NCI-H524 (cell line): ENCODE measurements around the gene KERA.
A peak's percentile ranks its signal among the peaks of the same experiment; 100 is the strongest.

Source experiments
- DNase-seq, 2 experiments: peaks; one replicate each; lab custom pipeline; 2025; lab: John Stamatoyannopoulos, UW

Gene KERA

GRCh38 chr12:91073426-91073825 lies 15.6 kb upstream of the KERA start:
- DNase-seq: no peak

- peak in 1 of 2 experiments; percentile 18 for DNase-seq
These were observed 15.1 kb upstream of the KERA start for GRCh38 chr12:91072931-91073330.

GRCh38 chr12:91070936-91071335 lies 13.1 kb upstream of the KERA start:
- no peak for DNase-seq

- no peak for DNase-seq
These were observed 7.6 kb upstream of the KERA start for GRCh38 chr12:91065396-91065795.

GRCh38 chr12:91064640-91065039 lies 6.8 kb upstream of the KERA start:
- no peak for DNase-seq

GRCh38 chr12:91061091-91061490 lies 3.3 kb upstream of the KERA start:
- no peak for DNase-seq

GRCh38 chr12:91059211-91059610 lies 1.4 kb upstream of the KERA start:
- no peak for DNase-seq

GRCh38 chr12:91058786-91059185 lies 962 bp upstream of the KERA start:
- DNase-seq: no peak

GRCh38 chr12:91056488-91056887 lies 1.3 kb downstream of the KERA start:
- DNase-seq: no peak

GRCh38 chr12:91055976-91056375 lies 1.8 kb downstream of the KERA start:
- no peak for DNase-seq

- peak in 1 of 2 experiments; percentile 3 for DNase-seq
These were observed 3.7 kb downstream of the KERA start for GRCh38 chr12:91053951-91054715.

- DNase-seq: no peak
These were observed 5.8 kb downstream of the KERA start for GRCh38 chr12:91052026-91052425.

- no peak for DNase-seq
These were observed 13.2 kb downstream of the KERA start for GRCh38 chr12:91044586-91044985.

- DNase-seq: peak; percentile 3 to 72
These were observed 14.4 kb downstream of the KERA start for GRCh38 chr12:91043408-91043807.

GRCh38 chr12:91040096-91040755 lies 17.6 kb downstream of the KERA start:
- DNase-seq: no peak

- DNase-seq: no peak
These were observed 20.5 kb downstream of the KERA start for GRCh38 chr12:91037276-91037675.

- DNase-seq: no peak
These were observed 24.6 kb downstream of the KERA start for GRCh38 chr12:91033251-91033650.

GRCh38 chr12:91023326-91024004 lies 34.4 kb downstream of the KERA start:
- DNase-seq: no peak

GRCh38 chr12:91021076-91021475 lies 36.7 kb downstream of the KERA start:
- DNase-seq: no peak

GRCh38 chr12:91019455-91019854 lies 38.4 kb downstream of the KERA start:
- DNase-seq: no peak

GRCh38 chr12:91017511-91018263 lies 40.1 kb downstream of the KERA start:
- no peak for DNase-seq

- DNase-seq: no peak
These were observed 40.8 kb downstream of the KERA start for GRCh38 chr12:91017043-91017442.
